Measurements from ENCODE around the gene CYTH1.

Gene CYTH1

DNA sequence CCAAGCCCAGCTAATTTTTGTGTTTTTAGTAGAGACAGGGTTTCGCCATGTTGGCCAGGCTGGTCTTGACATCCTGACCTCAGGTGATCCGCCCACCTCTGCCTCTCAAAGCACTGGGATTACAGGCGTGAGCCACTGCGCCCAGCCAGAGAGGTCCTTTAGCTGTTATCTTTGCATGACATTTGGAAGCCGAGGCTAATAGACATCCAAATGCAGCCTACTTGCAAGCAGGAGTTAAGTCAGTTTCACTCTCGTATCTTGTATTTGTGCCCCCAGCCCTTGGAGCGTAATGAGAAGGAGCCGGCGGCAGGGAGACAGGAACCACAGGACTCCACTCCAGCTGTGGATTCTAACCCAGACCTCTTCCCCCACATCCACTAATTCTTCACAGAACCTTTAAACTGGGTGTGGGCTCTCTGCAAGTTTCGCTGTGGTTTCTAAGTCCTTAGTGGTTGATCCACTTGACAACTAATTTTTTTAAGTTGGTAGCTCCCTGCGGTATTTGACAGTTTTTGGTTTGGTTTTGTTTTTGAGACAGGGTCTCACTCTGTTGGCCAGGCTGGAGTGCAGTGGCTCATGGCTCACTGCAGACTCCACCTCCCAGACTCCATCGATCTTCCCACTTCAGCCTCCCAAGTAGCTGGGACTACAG is 3.1 kb upstream of the CYTH1 start:
- no peak for DNase-seq

DNA sequence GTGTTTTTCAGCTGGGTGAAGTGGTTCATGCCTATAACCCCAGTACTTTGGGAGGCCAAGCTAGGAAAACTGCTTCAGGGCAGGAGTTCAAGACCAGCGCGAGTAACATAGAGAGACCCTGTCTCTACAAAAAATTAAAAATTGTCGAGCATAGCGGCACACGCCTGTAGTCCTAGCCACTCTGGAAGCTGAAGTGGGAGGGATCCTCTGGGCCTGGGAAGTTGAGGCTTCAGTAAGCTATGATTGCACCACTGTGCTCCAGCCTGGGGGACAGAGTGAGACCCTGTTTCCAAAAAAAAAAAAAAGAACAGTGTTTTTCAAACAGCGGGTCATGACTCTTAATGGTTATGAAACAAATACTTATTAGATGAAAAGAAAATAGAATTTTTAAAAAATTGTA is 2.3 kb upstream of the CYTH1 start:
- no peak for DNase-seq

DNA sequence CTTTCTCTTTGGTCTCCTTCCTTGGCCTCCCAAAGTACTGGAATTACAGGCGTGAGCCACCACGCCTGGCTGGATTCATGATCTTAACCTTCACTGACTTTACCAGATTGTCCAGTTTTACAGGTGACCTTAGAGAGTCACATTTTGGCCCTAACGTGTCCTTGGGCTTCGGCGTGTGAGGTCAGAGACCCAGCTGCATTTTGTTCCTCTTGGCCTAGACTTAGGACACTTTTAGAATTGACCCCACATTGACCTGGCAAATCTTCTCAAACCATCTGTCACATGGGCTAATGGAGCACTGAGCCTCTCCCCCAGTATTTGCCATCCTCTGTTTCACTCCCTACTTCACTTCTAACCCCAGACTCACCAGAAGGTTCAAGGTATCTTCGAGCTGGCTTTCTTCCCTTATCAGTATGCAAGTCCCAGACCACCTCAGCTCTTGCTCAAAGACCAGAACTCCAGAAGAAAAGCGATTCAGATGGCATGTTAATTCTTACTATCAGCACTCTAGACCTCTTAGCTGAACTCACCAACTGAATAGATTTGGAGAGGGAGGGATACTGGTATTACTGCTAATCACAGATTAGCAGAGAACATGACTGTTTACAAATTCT is 1.7 kb upstream of the CYTH1 start:
- peak; percentile 87 for DNase-seq

DNA sequence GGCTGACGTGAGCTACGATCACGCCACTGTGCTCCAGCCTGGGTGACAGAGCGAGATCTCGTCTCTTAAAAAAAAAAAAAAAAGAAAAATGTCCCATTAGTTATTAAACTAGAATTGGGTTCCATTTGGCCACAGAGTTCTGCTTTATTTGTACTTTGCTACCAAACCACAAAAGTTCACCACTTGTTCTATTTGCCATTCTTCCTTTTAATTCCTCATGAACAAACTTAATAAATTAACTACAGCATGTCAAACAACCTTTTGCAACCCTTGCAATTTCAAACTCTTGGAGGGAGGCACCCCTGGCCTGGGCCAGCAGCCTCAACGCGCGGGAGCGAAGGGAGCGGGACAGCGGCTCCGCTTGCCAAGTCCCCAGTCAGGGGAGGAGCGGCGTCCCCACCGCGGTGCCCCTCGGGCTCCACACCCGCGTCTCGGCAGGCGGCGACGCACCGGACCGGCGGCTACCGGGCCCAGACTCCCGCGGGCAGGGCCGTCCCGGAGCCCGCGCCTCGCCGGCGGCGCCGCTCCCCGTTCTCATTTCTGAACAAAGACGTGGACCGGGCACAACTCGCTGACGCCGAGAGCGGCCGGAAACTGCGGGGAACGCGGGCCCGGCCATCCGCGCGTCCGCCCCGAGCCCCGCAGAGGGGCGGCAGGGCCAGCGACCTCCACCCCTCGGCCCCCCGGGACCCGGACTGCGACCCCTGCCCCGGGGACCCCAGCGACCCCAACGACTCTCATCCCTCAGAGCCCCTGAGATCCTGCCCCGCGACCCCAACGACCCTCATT is 775 bp downstream of the CYTH1 start:
- DNase-seq: peak in 1 of 2 experiments; percentile 54

DNA sequence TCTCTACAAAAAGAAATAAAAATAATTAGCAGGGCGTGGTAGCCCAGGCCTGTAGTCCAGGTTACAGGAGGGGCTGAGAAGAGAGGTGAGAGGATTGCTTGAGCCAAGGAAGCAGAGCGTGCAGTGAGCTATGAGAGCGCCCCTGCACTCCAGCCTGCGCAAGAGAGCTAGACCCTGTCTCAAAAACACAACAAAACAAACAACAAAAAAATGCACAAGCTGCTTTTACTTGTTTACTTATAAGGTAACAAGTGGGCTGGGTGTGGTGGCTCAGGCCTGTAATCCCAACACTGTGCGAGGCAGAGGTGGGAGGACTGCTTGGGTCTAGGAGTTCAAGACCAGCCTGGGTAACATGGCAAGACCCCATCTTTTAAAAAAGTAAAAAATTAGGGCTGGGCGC is 1.7 kb downstream of the CYTH1 start:
- DNase-seq: no peak

DNA sequence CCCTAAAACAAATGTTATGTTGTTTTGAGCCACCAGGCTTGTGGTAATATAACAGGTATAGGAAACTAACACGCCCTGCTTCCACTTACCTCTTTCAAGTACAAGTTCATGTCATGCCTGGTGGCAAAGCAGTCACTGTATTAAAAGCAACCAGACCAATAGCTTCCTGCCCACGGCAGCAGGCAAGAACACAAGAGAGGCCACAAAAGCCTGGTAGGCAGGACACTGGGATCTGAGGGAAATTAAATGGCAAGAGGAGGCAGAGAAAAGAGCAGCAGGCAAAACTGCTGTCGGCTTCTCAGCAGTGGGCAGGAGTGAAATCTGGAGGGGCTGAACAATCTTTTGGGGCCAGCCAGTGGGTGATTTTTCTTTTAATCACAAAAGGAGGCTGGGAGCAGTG is 2.2 kb downstream of the CYTH1 start:
- DNase-seq: peak; percentile 65 to 81

DNA sequence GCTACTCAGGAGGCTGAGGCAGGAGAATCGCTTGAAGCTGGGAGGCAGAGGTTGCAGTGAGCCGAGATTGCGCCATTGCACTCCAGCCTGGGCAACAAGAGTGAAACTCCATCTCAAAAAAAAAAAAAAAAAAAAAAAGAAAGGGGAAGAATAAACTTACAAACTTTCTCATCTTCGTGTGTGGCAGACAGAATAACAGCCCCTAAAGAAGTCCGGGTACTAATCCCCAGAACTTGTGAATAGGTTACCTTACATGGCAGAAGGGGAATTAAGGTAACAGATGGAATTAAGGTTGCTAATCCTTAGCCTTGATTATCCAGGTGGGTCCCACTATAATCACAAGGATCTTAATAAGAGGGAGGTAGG is 2.8 kb downstream of the CYTH1 start:
- DNase-seq: peak; percentile 90 to 96

DNA sequence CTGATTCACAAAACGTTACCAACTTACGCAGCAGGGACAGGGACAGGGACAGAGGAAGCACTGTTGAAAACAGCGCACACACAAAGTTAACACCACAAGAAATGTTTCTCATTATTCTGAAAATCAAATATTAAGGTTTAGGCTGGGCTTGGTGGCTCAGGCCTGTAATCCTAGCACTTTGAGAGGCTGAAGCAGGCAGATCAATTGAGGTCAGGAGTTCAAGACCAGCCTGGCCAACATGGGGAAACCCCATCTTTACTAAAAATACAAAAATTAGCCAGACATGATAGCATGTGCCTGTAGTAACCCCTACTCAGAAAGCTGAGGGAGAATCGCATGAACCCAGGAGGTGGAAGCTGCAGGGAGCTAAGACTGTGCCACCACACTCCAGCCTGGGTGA is 4.2 kb downstream of the CYTH1 start:
- DNase-seq: no peak

DNA sequence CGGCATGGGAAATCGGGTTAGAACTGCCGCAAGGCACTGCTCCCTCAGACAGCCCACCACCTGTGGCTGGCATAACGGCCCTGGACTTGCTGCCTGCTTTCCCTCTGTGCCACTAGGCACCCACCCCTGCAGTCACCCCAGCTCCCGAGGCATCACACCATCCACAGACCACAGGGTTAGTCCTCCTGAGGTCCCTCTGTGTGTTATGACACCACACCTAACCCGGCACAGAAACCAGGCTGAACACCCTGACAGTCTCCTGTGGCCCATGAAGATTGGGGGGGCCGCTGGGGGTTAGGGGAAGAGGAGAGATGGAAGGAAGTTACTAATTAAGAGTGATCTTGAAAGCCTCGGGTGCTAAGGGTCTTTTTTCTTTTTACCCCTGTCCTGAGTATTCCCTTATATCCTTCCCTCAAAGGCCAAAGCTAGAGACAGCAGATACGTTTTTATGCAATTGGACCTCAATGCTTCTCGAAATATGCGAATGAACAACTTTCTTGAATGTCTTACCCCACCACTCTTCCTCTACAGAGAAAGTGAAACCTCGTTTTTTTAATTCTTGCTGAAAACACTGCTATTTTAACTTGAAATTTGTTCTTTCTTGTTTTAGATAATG is 7.0 kb downstream of the CYTH1 start:
- DNase-seq: no peak

DNA sequence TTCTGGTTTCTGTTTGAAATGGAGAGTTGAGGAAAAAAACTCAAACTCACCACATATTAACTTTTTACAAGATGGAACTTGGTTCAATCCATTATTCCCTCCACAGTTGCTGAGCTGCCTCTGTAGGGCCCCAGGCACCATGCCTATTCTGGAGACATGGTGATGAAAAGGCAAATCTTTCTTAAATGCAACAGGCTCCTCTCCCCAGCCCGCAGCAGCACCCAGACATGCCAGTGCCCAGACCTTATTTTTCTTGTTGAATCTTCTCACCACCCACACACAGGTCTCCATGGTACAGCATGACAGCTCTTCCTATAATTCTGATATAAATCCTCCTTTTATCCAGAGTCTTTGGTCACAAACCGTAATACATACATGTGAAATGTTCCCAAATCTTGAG is 7.6 kb downstream of the CYTH1 start:
- no peak for DNase-seq

DNA sequence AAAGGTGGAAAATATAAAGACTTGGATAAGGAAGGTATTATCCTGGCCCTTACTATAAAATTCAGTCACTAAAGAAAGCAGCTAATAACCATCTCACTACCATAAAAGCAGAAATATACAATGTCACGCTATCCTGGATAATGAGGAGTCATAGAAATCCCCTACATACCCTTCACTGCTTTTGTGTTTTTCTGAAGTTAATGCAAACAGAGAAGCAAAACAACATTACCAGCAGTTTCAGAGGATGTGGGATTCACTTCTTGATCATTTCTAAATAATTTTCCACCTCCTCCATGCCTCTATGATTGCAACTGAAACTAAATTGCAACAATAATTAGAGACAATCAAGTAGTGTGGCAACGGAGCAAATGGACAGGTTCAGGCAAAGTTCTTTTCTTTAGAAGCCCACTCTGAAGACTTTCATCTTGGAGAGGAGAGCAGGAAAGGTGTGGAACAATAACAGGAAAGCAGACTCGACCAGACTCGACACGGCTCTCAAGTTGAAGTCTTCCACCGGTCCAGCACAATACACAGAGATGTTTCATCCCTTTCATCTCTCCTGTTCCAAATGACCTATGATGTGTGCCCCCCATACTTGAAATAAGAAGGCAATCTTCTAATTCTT is 10.2 kb downstream of the CYTH1 start:
- DNase-seq: no peak

DNA sequence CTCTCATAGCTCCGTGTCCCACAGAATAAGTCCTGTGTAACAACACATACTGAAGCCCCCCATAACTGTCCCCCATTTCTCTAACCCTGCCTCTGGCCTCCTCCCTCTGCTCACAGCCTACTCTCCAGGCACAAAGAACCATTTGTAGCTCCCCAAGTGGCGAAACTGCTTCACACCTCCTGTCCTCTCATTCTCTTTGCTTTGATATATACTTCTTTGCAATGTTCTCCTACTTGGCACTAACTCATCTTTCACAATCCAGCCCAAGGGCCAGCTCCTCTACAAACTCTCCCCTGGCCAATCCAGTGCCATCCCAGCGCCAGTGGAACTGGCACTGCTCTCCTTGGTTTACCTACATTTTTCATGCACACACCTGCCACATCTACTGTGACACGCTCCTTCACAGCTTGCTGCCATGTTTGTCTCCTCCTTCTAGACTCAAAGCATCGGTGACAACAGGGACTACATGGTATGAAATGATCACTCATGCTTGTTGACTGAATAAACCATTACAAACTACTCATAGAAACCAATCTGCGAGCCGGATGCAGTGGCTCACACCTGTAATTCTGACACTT is 12.8 kb downstream of the CYTH1 start:
- no peak for DNase-seq

DNA sequence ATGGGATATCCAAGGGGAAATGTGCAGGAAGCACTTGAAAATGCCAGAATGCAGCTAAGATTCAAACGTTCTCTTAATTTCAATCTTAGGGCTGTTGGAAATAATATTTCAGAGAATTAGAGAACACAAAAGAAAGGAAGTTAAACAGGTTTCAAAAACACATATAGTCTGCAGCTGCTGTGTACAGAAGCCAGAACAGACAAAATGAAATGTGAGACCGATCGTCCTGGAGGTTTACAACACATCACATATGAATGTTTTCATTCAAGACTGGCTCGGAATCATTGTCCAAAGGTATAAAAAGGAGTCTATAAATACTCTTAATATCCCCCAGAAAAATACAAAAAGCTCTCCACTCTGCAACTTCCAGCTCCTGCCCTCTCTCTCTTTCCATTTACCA is 14.3 kb downstream of the CYTH1 start:
- DNase-seq: no peak

DNA sequence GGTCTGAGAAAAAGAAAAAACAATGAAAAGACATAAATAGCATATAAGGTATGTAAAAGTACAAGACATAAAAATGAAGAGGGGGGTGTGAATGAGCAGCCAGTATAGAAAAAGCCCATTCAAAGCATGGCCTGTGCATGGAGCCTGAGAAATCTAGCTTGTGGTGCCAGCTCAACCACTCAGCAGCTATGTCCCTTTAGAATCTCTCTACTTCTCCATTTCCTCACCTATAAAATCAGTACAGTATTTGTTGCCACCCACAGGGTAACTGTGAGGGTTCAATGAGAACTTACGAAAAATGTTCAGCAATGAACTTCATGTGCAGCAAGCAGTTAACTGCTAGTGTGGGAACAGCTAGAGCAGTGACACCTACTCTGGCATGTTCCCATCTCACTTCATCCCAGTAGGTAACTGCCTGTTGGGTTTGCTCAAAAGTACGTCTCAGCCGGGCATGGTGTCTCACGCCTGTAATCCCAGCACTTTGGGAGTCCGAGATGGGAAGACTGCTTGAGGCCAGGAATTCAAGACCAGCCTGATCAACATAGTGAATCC is 15.3 kb downstream of the CYTH1 start:
- DNase-seq: no peak

DNA sequence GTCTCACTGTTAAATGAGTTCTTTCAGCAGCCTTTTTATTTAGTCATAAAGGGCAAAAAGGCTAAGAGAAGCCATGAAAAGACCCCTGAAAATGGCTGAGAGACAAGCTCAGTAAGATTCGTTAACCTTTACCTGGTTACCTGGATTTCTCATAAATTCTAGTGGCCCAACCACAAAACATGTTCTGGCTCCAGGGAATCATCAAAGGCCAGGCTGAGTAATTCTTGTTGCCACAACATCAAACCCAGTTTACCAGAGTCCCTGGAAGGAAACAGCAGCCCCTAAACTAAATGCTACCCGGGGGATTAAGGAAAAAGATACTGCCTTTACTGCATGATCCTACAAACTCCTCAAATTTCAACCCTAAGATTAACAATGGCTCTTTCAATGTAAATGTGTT is 15.8 kb downstream of the CYTH1 start:
- no peak for DNase-seq

DNA sequence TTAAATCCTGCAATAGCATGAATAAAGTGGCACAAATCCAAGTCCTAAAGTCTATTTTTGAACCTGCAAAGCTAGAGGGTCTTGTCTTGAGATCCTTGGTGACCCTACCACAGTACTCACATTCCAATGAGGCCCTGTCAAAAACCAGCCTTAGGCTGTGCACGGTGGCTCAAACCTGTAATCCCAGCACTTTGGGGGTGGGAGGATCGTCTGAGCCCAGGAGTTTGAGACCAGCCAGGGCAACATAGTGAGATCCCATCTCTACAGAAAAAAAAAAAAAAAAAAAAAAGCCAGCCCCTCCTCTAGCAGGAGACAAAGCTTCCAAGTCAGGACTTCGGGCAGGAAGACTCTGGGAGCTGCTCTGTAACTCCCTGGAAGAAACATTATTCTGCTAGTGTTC is 16.3 kb downstream of the CYTH1 start:
- DNase-seq: no peak

DNA sequence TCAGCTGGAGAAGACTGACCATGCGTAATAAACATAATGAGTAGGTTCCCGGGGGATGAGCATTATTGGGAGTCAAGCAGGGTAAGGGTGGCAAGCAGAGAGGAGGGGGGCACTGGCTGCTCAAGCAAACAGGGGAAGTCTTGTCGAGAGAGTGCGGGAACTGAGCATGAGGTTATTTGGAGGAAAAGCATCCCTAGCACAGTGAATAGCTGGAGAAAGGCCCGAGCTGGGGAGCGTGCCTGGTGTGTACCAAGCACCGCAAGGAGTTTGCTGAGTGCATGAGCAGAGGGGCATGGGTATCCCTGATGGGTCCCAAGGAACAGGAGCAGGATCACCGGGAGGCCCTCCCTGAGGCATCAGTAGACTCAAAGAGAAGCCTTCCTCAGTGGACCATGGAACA is 17.2 kb downstream of the CYTH1 start:
- no peak for DNase-seq

DNA sequence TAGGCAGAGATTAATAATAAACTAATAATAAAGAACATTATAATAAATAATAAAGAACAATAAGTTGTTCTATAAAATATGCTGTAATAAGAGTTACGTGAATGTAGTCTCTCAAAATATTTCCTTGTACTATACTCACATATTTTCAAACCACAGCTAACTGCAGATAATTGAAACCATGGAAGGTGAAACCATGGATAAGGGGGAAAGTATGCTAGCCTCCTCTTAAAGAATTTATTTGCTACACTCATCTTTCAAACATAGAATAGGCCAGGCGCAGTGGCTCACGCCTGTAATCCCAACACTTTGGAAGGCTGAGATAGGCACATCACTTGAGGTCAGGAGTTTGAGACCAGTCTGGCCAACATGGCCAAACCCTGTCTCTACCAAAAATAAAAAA is 18.5 kb downstream of the CYTH1 start:
- no peak for DNase-seq

DNA sequence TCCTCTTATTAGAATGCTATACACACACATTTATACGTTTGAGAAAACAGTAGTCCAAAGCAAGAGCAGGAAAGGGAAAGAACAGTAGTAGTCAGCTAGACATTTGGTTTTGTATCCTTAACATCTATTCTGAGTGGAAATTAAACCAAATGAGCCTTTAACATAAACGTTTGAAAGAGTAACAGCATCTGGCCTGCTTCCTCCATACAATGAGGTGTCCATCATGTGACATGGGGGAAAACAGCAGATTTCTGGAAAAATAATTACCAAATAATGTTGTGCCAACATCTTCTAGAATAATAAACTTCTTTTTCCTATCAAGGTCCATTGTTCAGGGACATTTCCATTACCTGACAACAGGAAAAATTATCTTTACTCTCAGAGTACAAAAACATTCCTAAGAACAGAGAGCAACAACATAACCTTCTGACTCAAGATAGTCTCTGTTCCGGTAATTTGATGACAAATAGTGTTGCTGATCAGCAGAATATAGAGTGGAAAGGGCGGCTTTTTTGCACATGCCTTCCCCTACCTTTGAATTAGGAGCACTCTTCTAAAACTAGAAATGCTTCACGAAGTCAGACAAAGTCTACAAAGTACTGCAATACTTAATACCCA is 20.2 kb downstream of the CYTH1 start:
- no peak for DNase-seq

DNA sequence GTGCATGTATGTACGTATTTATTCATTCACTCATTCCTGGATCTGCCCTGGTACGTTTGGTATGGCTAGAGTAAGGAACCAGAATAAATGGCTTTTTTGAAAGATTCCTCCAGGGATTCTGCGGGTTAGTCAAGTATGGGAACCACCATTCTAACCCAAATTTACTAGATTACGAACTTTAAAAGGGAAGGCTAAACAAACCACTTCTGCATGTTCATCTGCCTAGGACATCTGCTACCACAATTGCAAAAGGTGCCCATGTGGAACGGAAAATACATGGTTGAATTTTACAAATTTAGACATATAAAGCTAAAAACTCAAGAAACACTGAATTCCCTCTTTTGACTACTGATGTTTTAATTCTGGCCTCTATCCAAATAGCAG is 22.1 kb downstream of the CYTH1 start:
- DNase-seq: peak; percentile 28 to 71

DNA sequence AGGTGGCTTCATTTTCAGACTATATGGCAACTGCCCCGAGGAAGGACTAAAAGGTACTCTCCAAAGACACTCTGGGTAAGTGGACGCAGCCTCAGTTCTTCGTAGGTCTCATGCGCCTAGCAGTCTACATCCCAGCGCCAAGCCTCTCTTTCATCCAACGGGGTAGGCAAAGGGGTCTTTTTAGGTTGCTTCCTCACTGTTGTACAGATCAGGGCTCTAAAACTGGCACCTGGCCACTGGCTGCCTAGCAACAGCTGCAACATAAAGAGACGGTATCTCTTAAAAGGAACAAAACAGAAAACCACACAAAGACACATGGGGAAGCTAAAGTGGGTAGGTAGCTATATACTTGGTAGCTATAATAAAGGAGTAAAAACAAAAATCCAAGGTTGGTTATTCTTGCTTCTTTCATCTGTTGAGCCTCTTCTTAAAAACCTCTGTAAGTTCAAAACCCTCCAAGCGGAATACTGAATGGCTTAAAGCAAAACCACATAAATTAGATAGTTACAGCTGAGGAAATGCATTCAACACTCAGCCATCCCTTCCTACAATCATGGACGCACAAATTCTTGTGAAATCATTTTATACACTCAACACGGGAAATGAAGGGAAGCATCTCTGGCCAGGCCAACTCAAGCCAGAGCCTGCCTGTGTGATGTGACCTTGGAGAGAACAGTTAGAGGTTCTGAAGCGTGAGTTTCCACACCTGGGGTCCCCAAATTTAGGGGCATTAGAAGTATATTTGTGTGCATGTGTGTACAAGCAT is 22.7 kb downstream of the CYTH1 start:
- peak; percentile 31 to 68 for DNase-seq
